OCI-LY7 (cell line): ENCODE results near the gene OPRPN. TPM values are rescaled to one million over a fixed set of nuclear protein-coding genes. Genes with fewer than 3 reads are reported as not detected.

Experiments
- BruUV-seq: library from RNA; stranded (reverse); fragments of 400-500 nt; replicated peaks from 2 replicates; lab custom pipeline; 2021; lab: Mats Ljungman, UMichigan
- CTCF ChIA-PET: fragments of 300-600 bp; sonication (Branson Sonifier 250); formaldehyde crosslinking; loops from one replicate; lab custom pipeline; 2022; ENCODE audit warnings: antibody characterized with exemption; ENCODE audit not compliant: unreplicated experiment; lab: Charles Lee
- POLR2A ChIA-PET: fragments of 300-600 bp; sonication (Branson Sonifier 250); formaldehyde crosslinking; loops from one replicate; lab custom pipeline; 2022; ENCODE audit warnings: antibody characterized with exemption; lab: Charles Lee
- DNase-seq: peaks from one replicate; pipeline ENCODE4 v3.0.0-alpha.2; 2015; ENCODE audit warnings: low spot score
- H2AFZ ChIP-seq: fragments of 200-600 bp; sonication (generic), shearing (Covaris generic); 2 replicates; pipeline ENCODE4 v1.6.1; 2014; ENCODE audit warnings: mild to moderate bottlenecking, antibody characterized with exemption, low read length, moderate library complexity
- H3K27ac ChIP-seq: fragments of 200-600 bp; sonication (generic); 2 replicates; pipeline ENCODE4 v1.5.1; 2014; ENCODE audit warnings: mixed run types, low read depth, mild to moderate bottlenecking, moderate library complexity, low read length, inconsistent platforms; ENCODE audit not compliant: poor library complexity, severe bottlenecking
- H3K36me3 ChIP-seq: fragments of 200-600 bp; sonication (generic); 2 replicates; pipeline ENCODE4 v1.6.1; 2014; ENCODE audit warnings: mild to moderate bottlenecking, antibody characterized with exemption, low read length, moderate library complexity, mixed read lengths; ENCODE audit not compliant: insufficient read depth
- H3K4me1 ChIP-seq: fragments of 200-600 bp; sonication (generic); 2 replicates; pipeline ENCODE4 v1.5.1; 2014; ENCODE audit warnings: mild to moderate bottlenecking, low read length; ENCODE audit not compliant: insufficient read depth, poor library complexity, severe bottlenecking
- H3K4me2 ChIP-seq: fragments of 200-600 bp; sonication (generic); 2 replicates; pipeline ENCODE4 v1.6.1; 2014; ENCODE audit warnings: mild to moderate bottlenecking, low read length
- H3K4me3 ChIP-seq: fragments of 200-600 bp; sonication (generic); 2 replicates; pipeline ENCODE4 v1.5.1; 2014; ENCODE audit warnings: mild to moderate bottlenecking, low read depth, low read length; ENCODE audit not compliant: poor library complexity, severe bottlenecking
- H3K79me2 ChIP-seq: fragments of 200-600 bp; sonication (generic); 2 replicates; pipeline ENCODE4 v1.6.1; 2016; ENCODE audit warnings: low read depth, mild to moderate bottlenecking, low read length, moderate library complexity, mixed read lengths; ENCODE audit not compliant: insufficient read depth
- H3K9me2 ChIP-seq: fragments of 200-600 bp; sonication (generic); 2 replicates; pipeline ENCODE4 v1.6.1; 2016; ENCODE audit warnings: mild to moderate bottlenecking, low read length, mixed read lengths; ENCODE audit not compliant: insufficient read depth
- H3K9me3 ChIP-seq: fragments of 200-600 bp; sonication (generic); 2 replicates; pipeline ENCODE4 v1.6.1; 2014; ENCODE audit warnings: mild to moderate bottlenecking, mixed run types, low read length, mixed read lengths
- H4K20me1 ChIP-seq: fragments of 200-600 bp; sonication (generic); 2 replicates; pipeline ENCODE4 v1.6.1; 2014; ENCODE audit warnings: mild to moderate bottlenecking, antibody characterized with exemption, low read length, moderate library complexity, mixed read lengths; ENCODE audit not compliant: insufficient read depth
- EZH2phosphoT487 ChIP-seq: fragments of 200-600 bp; sonication (generic); IDR thresholded peaks from 2 replicates; pipeline ENCODE4 v1.6.1; 2018; ENCODE audit warnings: low read depth, borderline replicate concordance, mild to moderate bottlenecking, mixed run types, antibody characterized with exemption, low read length, moderate library complexity, mixed read lengths
- intact Hi-C: fragments of 100-400 bp; cut with micrococcal nuclease; formaldehyde crosslinking; loops from one replicate; pipeline ENCODE4 v1.10.0; 2022; ENCODE audit not compliant: unreplicated experiment
- total RNA-seq, 2 experiments: library from RNA; depleted of rRNA in 1 of 2; stranded (reverse); fragments of >200 nt in 1 of 2; shearing (Covaris generic) in 1 of 2; gene quantifications; 2 replicates each; pipeline ENCODE4 v1.2.3, GENCODE V29; 2014 to 2022
- TF ChIP-seq, protein P1 (sequence below): fragments of 200-600 bp; sonication (generic); conservative IDR thresholded peaks from 2 replicates; pipeline ENCODE4 v1.5.1; 2014; ENCODE audit warnings: mild to moderate bottlenecking, antibody characterized with exemption, low read length, moderate library complexity, mixed read lengths

The OPRPN gene
- total RNA-seq, 2 experiments from 2014 or later, result not detected

DNA sequence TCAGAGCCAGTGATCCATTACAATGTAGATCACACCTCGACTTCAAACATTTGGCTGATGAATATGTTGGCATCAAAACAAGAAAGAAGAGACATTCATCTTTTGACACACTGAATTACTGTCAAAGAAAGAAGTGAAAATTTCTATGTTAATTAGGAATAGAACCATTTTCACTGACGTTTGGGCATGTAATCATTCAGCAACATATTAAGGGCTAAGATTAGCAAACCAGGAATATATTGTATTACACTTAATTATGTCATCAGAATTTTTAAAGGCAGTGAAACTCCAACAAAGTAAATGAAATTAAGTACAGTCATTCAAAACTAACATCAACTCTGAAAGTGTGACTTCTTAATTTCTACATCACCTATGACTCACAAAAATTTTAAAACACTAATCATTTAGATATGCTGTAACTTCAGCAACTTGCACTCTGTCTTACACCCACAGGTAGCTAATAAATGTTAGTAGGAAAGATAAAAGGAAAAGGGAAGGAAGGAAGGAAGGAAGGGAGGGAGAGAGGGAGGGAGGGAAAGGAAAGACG is 38.6 kb upstream of the OPRPN start:
- TF ChIP-seq, protein P1, sequence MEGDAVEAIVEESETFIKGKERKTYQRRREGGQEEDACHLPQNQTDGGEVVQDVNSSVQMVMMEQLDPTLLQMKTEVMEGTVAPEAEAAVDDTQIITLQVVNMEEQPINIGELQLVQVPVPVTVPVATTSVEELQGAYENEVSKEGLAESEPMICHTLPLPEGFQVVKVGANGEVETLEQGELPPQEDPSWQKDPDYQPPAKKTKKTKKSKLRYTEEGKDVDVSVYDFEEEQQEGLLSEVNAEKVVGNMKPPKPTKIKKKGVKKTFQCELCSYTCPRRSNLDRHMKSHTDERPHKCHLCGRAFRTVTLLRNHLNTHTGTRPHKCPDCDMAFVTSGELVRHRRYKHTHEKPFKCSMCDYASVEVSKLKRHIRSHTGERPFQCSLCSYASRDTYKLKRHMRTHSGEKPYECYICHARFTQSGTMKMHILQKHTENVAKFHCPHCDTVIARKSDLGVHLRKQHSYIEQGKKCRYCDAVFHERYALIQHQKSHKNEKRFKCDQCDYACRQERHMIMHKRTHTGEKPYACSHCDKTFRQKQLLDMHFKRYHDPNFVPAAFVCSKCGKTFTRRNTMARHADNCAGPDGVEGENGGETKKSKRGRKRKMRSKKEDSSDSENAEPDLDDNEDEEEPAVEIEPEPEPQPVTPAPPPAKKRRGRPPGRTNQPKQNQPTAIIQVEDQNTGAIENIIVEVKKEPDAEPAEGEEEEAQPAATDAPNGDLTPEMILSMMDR, result no peak
- TF ChIP-seq EZH2phosphoT487, result no peak
- Histone ChIP-seq H2AFZ (no peak overlapping the region), H3K4me1 (no peaks in the 10 kb centered on the region), H4K20me1 (no peaks in the 10 kb centered on the region), H3K4me3 (no peak overlapping the region), H3K27ac (no peak overlapping the region), H3K79me2 (no peaks in the 10 kb centered on the region), H3K9me3 (no peaks in the 10 kb centered on the region), H3K4me2 (no peak overlapping the region), H3K9me2 (no peaks in the 10 kb centered on the region), H3K36me3 (no peaks in the 10 kb centered on the region)
- BruUV-seq, result no TSS peak
- intact Hi-C loops, result no loop called here
- no peak for DNase-seq
- CTCF ChIA-PET, result no interaction called here
- POLR2A ChIA-PET, result interaction anchor here (0.5 to 0.6 kb wide), 2 partner anchors 16 to 1056 kb away, joined by 3 to 7 read pairs; no protein-coding TSS in a partner anchor

DNA sequence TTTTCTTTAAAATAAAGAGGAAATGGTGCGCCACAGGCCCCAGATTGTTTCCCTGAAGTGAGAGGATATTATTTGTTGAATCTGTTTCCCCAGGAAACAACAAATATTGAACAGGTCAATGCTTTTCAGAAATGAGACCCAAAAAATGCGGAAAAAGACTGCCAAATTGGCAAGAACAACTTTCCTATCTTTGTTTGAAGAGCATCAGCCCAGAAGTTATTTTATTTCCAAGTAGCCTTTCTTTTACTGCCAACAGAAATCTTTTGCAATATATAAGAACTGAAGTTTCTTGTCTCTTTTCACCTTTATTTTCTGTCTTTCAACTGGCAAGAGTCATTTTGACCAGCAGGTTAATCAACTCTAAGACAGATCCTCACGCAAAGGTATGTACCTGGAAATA is 37.3 kb upstream of the OPRPN start, which contains the start of gene SMR3A:
SMR3A (plus strand) TSS at position 301 of the 400 bp plus-strand sequence. CDS start 1,356 bp downstream, outside the sequence.
- no peak for DNase-seq
- H3K9me2 ChIP-seq, result no peaks in the 10 kb centered on the region
- H2AFZ ChIP-seq, result no peak within 1 kb of the TSS
- no peak within 1 kb of the TSS for H3K4me2 ChIP-seq
- no peak within 1 kb of the TSS for H3K4me3 ChIP-seq
- no peaks in the 10 kb centered on the region for H3K79me2 ChIP-seq
- no peaks in the 10 kb centered on the region for H3K9me3 ChIP-seq
- BruUV-seq, result no TSS peak
- POLR2A ChIA-PET, result no interaction called here
- no peaks in the 10 kb centered on the region for H4K20me1 ChIP-seq
- TF ChIP-seq EZH2phosphoT487, result no peak
- TF ChIP-seq, protein P1, result no peak
- CTCF ChIA-PET, result no interaction called here
- H3K36me3 ChIP-seq, result no peaks in the 10 kb centered on the region
- intact Hi-C loops, result no loop called here
- no peak within 1 kb of the TSS for H3K27ac ChIP-seq
- H3K4me1 ChIP-seq, result no peaks in the 10 kb centered on the region

DNA sequence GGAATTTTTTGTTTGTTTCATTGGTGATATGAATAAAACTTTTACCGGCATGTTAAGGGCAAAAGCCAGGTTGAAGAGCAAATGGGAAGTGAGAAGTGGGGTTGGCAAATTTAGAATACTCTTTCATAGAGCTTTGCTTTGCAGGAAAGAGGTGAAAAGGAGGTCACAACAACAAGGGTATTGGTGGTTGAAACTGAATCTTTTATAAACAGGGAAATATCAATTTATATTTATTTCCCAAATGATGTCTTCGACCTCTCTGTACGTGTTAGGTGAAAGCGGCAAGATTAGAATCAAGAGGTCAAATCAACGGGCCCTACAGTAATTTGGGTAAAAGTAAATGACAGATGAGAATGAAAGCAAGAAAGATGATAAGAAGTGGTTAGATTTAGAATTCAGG is 33.7 kb upstream of the OPRPN start:
- H4K20me1 ChIP-seq, result no peaks in the 10 kb centered on the region
- no peaks in the 10 kb centered on the region for H3K79me2 ChIP-seq
- H2AFZ ChIP-seq, result no peak overlapping the region
- ChIA-PET CTCF (no interaction called here), POLR2A (interaction anchor here (1.3 kb wide), 1 partner anchor 50 kb away, joined by 4 read pairs; no protein-coding TSS in a partner anchor)
- no peaks in the 10 kb centered on the region for H3K9me2 ChIP-seq
- no peak overlapping the region for H3K4me3 ChIP-seq
- H3K9me3 ChIP-seq, result no peaks in the 10 kb centered on the region
- intact Hi-C loops, result no loop called here
- H3K4me2 ChIP-seq, result no peak overlapping the region
- no peaks in the 10 kb centered on the region for H3K4me1 ChIP-seq
- BruUV-seq, result no TSS peak
- H3K27ac ChIP-seq, result no peak overlapping the region
- H3K36me3 ChIP-seq, result no peaks in the 10 kb centered on the region
- TF ChIP-seq, protein P1, result no peak
- TF ChIP-seq EZH2phosphoT487, result no peak
- no peak for DNase-seq
